HCT116 (cell line): ENCODE measurements around the gene WWOX. TPM values are rescaled to one million over a fixed set of nuclear protein-coding genes. Genes with fewer than 3 reads are reported as not detected.

Experiments
- ATAC-seq: fragments of 200-7000 bp; cut with Tn5 transposase; 2 replicates; pipeline ENCODE4 v1.9.1; 2020; ENCODE audit warnings: mild to moderate bottlenecking, moderate library complexity
- BruUV-seq: library from RNA; stranded (reverse); fragments of 400-500 nt; replicated peaks from 2 replicates; lab custom pipeline; 2021; lab: Mats Ljungman, UMichigan
- CTCF ChIA-PET: fragments of 300-600 bp; sonication (Branson Sonifier 250); formaldehyde crosslinking; loops from one replicate; lab custom pipeline; 2021; ENCODE audit warnings: antibody characterized with exemption; lab: Charles Lee
- POLR2A ChIA-PET: fragments of 300-600, 350-600 bp; sonication (Branson Sonifier 250); formaldehyde crosslinking; loops from one replicate; lab custom pipeline; 2021; ENCODE audit warnings: antibody characterized with exemption; lab: Charles Lee
- RAD21 ChIA-PET, 2 experiments: fragments of 300-600 bp; sonication (Branson Sonifier 250); formaldehyde crosslinking; loops; one replicate each; lab custom pipeline; 2023; ENCODE audit warnings: low total read pairs in 2 of 2; ENCODE audit not compliant: uncharacterized antibody in 2 of 2, unreplicated experiment in 2 of 2, low non-redundant PET in 1 of 2; lab: Charles Lee
- DNase-seq: peaks from one replicate; pipeline ENCODE4 v3.0.0-alpha.2; 2010; ENCODE audit warnings: low read depth, low spot score
- H2AFZ ChIP-seq: fragments of 200-600 bp; shearing (Covaris generic), sonication (generic); 2 replicates; pipeline ENCODE4 v1.6.1; 2017; ENCODE audit warnings: low read depth, mixed run types, mixed read lengths, antibody characterized with exemption, low read length; ENCODE audit not compliant: poor library complexity, severe bottlenecking
- H3K27ac ChIP-seq: 2 replicates; pipeline ENCODE4 v1.5.1; 2012; ENCODE audit warnings: low read depth, low read length
- H3K27me3 ChIP-seq: fragments of 200-600 bp; sonication (generic); 2 replicates; pipeline ENCODE4 v1.6.1; 2016; ENCODE audit warnings: mixed run types, low read length, mixed read lengths; ENCODE audit not compliant: insufficient read depth
- H3K36me3 ChIP-seq, 2 experiments: fragments of 200-500 bp in 1 of 2; fragments of 200-600 bp in 1 of 2; sonication (Bioruptor generic) in 1 of 2; sonication (generic) in 1 of 2; 2 replicates each; pipeline versions ENCODE4 v1.5.1 to v1.6.1; 2014 to 2016; ENCODE audit warnings: low read length in 2 of 2, inconsistent platforms in 1 of 2, mixed read lengths in 1 of 2, mixed run types in 1 of 2; ENCODE audit not compliant: insufficient read depth in 2 of 2, control insufficient read depth in 1 of 2
- H3K4me1 ChIP-seq, 2 experiments: fragments of 200-600 bp in 1 of 2; sonication (generic) in 1 of 2; 2 replicates each; pipeline versions ENCODE4 v1.5.1 to v1.6.1; 2012 to 2017; ENCODE audit warnings: low read length in 2 of 2, inconsistent platforms in 1 of 2, mild to moderate bottlenecking in 1 of 2, mixed read lengths in 1 of 2, mixed run types in 1 of 2, moderate library complexity in 1 of 2; ENCODE audit not compliant: insufficient read depth in 2 of 2, control insufficient read depth in 1 of 2
- H3K4me2 ChIP-seq: fragments of 200-600 bp; sonication (generic); 2 replicates; pipeline ENCODE4 v1.6.1; 2017; ENCODE audit warnings: mixed run types, low read length, mixed read lengths
- H3K4me3 ChIP-seq, 2 experiments: fragments of 200-600 bp in 1 of 2; sonication (generic) in 1 of 2; replicated peaks in 1 of 2; 2 replicates each; pipeline ENCODE4 v1.5.1; 2011 to 2016; ENCODE audit warnings: low read length in 2 of 2, control low read depth in 1 of 2, low read depth in 1 of 2, mild to moderate bottlenecking in 1 of 2, mixed read lengths in 1 of 2, mixed run types in 1 of 2
- H3K79me2 ChIP-seq: fragments of 200-600 bp; sonication (generic); 2 replicates; pipeline ENCODE4 v1.6.1; 2017; ENCODE audit warnings: mild to moderate bottlenecking, mixed run types, low read length, moderate library complexity, mixed read lengths; ENCODE audit not compliant: insufficient read depth
- H3K9ac ChIP-seq: fragments of 200-600 bp; sonication (generic); 2 replicates; pipeline ENCODE4 v1.6.1; 2016; ENCODE audit warnings: low read length, mixed read lengths
- H3K9me2 ChIP-seq: fragments of 200-600 bp; sonication (generic), shearing (Covaris generic); 2 replicates; pipeline ENCODE4 v1.6.1; 2017; ENCODE audit warnings: mixed run types, mild to moderate bottlenecking, moderate library complexity; ENCODE audit not compliant: insufficient read depth
- H3K9me3 ChIP-seq, 2 experiments: fragments of 200-500 bp in 1 of 2; fragments of 200-600 bp in 1 of 2; sonication (Bioruptor generic) in 1 of 2; sonication (generic) in 1 of 2; 2 replicates each; pipeline ENCODE4 v1.6.1; 2014 to 2017; ENCODE audit warnings: low read length in 2 of 2, mixed read lengths in 2 of 2, inconsistent platforms in 1 of 2, low read depth in 1 of 2, mild to moderate bottlenecking in 1 of 2, mixed run types in 1 of 2, moderate library complexity in 1 of 2; ENCODE audit not compliant: control insufficient read depth in 1 of 2, insufficient read depth in 1 of 2
- H4K20me1 ChIP-seq: fragments of 200-600 bp; sonication (generic), shearing (Covaris generic); 2 replicates; pipeline ENCODE4 v1.6.1; 2017; ENCODE audit warnings: mixed run types, mild to moderate bottlenecking, moderate library complexity; ENCODE audit not compliant: insufficient read depth
- CBX3 ChIP-seq: IDR thresholded peaks from 2 replicates; pipeline ENCODE4 v1.6.1; 2012; ENCODE audit warnings: low read depth
- CEBPB ChIP-seq: IDR thresholded peaks from 2 replicates; pipeline ENCODE4 v1.6.1; 2012; ENCODE audit warnings: low read depth
- EGR1 ChIP-seq: IDR thresholded peaks from 2 replicates; pipeline ENCODE4 v1.6.1; 2012; ENCODE audit warnings: low read depth
- EZH2 ChIP-seq: fragments of 200-600 bp; sonication (generic); IDR thresholded peaks from 2 replicates; pipeline ENCODE4 v1.6.1; 2017; ENCODE audit warnings: antibody characterized with exemption, mixed run types
- EZH2phosphoT487 ChIP-seq: fragments of 200-600 bp; IDR thresholded peaks from 2 replicates; pipeline ENCODE4 v1.6.1; 2018; ENCODE audit warnings: antibody characterized with exemption, borderline replicate concordance
- POLR2A ChIP-seq: IDR thresholded peaks from 2 replicates; pipeline ENCODE4 v1.7.0; 2011; ENCODE audit warnings: borderline replicate concordance; ENCODE audit not compliant: insufficient read depth, insufficient read length; ENCODE audit errors: extremely low read depth
- POLR2AphosphoS5 ChIP-seq: IDR thresholded peaks from 2 replicates; pipeline ENCODE4 v1.6.1; 2011; ENCODE audit warnings: mild to moderate bottlenecking, low read depth, low read length, moderate library complexity
- SIN3A ChIP-seq: IDR thresholded peaks from 2 replicates; pipeline ENCODE4 v1.6.1; 2012; ENCODE audit warnings: low read depth
- SP1 ChIP-seq: IDR thresholded peaks from 2 replicates; pipeline ENCODE4 v1.6.1; 2012; ENCODE audit warnings: low read depth
- SRF ChIP-seq: IDR thresholded peaks from 2 replicates; pipeline ENCODE4 v1.6.1; 2012; ENCODE audit warnings: low read depth
- TCF7L2 ChIP-seq: IDR thresholded peaks from 2 replicates; pipeline ENCODE4 v1.7.0; 2011; ENCODE audit warnings: borderline replicate concordance, inconsistent platforms; ENCODE audit not compliant: insufficient read depth, insufficient read length; ENCODE audit errors: extremely low read depth
- YY1 ChIP-seq: IDR thresholded peaks from 2 replicates; pipeline ENCODE4 v1.6.1; 2011; ENCODE audit warnings: low read length, low read depth, moderate library complexity, mild to moderate bottlenecking; ENCODE audit not compliant: insufficient replicate concordance; ENCODE audit errors: extremely low read depth
- ZFX ChIP-seq: fragments of 450-650 bp; IDR thresholded peaks from 2 replicates; pipeline ENCODE4 v1.6.1; 2017
- ZNF274 ChIP-seq: fragments of 200-500 bp; sonication (Bioruptor generic); IDR thresholded peaks from 2 replicates; pipeline ENCODE4 v1.6.1; 2014; ENCODE audit warnings: mild to moderate bottlenecking, low read depth, low read length, inconsistent platforms
- intact Hi-C: fragments of 100-400 bp; cut with micrococcal nuclease; formaldehyde crosslinking; loops from 2 replicates; pipeline ENCODE4 v1.10.0; 2022
- total RNA-seq: library from RNA; stranded (reverse); gene quantifications from one replicate; pipeline ENCODE4 v1.2.1, GENCODE V29; 2021; ENCODE audit not compliant: unreplicated experiment
- TF ChIP-seq, protein P1 (sequence below): IDR thresholded peaks from 2 replicates; pipeline ENCODE4 v1.6.1; 2012
- TF ChIP-seq, protein P2 (sequence below): IDR thresholded peaks from 2 replicates; pipeline ENCODE4 v1.6.1; 2011; ENCODE audit warnings: mild to moderate bottlenecking, low read length, moderate library complexity; ENCODE audit not compliant: insufficient replicate concordance; ENCODE audit errors: extremely low read depth
- TF ChIP-seq, protein P3 (sequence below): IDR thresholded peaks from 2 replicates; pipeline ENCODE4 v1.6.1; 2012; ENCODE audit warnings: low read depth
- TF ChIP-seq, protein P4 (sequence below), 3 experiments: fragments of 200-600 bp in 1 of 3; sonication (generic) in 1 of 3; IDR thresholded peaks in 2 of 3; conservative IDR thresholded peaks in 1 of 3; 2 replicates each; pipeline ENCODE4 v1.5.1; 2012 to 2017; ENCODE audit warnings: low read depth in 2 of 3, low read length in 2 of 3, antibody characterized with exemption in 1 of 3, borderline replicate concordance in 1 of 3, control low read depth in 1 of 3, mild to moderate bottlenecking in 1 of 3, mixed read lengths in 1 of 3, mixed run types in 1 of 3, moderate library complexity in 1 of 3; ENCODE audit not compliant: insufficient read depth in 1 of 3
- TF ChIP-seq, protein P5 (sequence below): IDR thresholded peaks from 2 replicates; pipeline ENCODE4 v1.6.1; 2012

WWOX gene
- total RNA-seq, 1 experiment from 2014 or later: 13.7 TPM

DNA sequence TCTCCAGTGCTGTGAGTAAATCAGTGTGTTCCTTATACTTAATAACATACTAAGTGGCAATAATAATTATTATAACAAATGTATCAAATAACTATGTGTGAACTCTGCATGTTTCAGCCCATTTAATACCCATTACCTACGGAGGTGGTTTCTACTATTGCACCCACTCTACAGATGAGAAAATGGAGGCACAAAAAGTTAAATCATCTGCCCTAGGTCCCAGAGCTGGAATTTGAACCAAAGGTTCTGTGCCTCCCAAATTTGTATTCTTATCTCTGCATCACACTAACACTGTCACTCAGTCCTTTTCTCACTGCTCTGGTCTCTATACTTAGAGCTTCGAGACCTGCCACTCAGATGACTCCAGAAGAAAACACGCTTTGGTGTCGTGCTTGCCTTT is 1084.1 kb downstream of the WWOX start:
- no peaks in the 10 kb centered on the region for H3K4me1 ChIP-seq
- no peak for TF ChIP-seq EZH2phosphoT487
- TF ChIP-seq POLR2AphosphoS5: no peak
- TF ChIP-seq POLR2A: no peak
- no peak for TF ChIP-seq YY1
- TF ChIP-seq, protein P1, sequence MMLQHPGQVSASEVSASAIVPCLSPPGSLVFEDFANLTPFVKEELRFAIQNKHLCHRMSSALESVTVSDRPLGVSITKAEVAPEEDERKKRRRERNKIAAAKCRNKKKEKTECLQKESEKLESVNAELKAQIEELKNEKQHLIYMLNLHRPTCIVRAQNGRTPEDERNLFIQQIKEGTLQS: no peak
- TF ChIP-seq, protein P2, sequence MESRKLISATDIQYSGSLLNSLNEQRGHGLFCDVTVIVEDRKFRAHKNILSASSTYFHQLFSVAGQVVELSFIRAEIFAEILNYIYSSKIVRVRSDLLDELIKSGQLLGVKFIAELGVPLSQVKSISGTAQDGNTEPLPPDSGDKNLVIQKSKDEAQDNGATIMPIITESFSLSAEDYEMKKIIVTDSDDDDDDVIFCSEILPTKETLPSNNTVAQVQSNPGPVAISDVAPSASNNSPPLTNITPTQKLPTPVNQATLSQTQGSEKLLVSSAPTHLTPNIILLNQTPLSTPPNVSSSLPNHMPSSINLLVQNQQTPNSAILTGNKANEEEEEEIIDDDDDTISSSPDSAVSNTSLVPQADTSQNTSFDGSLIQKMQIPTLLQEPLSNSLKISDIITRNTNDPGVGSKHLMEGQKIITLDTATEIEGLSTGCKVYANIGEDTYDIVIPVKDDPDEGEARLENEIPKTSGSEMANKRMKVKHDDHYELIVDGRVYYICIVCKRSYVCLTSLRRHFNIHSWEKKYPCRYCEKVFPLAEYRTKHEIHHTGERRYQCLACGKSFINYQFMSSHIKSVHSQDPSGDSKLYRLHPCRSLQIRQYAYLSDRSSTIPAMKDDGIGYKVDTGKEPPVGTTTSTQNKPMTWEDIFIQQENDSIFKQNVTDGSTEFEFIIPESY: no peak
- TF ChIP-seq, protein P3, sequence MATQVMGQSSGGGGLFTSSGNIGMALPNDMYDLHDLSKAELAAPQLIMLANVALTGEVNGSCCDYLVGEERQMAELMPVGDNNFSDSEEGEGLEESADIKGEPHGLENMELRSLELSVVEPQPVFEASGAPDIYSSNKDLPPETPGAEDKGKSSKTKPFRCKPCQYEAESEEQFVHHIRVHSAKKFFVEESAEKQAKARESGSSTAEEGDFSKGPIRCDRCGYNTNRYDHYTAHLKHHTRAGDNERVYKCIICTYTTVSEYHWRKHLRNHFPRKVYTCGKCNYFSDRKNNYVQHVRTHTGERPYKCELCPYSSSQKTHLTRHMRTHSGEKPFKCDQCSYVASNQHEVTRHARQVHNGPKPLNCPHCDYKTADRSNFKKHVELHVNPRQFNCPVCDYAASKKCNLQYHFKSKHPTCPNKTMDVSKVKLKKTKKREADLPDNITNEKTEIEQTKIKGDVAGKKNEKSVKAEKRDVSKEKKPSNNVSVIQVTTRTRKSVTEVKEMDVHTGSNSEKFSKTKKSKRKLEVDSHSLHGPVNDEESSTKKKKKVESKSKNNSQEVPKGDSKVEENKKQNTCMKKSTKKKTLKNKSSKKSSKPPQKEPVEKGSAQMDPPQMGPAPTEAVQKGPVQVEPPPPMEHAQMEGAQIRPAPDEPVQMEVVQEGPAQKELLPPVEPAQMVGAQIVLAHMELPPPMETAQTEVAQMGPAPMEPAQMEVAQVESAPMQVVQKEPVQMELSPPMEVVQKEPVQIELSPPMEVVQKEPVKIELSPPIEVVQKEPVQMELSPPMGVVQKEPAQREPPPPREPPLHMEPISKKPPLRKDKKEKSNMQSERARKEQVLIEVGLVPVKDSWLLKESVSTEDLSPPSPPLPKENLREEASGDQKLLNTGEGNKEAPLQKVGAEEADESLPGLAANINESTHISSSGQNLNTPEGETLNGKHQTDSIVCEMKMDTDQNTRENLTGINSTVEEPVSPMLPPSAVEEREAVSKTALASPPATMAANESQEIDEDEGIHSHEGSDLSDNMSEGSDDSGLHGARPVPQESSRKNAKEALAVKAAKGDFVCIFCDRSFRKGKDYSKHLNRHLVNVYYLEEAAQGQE: no peak
- no peak for TF ChIP-seq TCF7L2
- TF ChIP-seq SRF: no peak
- TF ChIP-seq CBX3: no peak
- TF ChIP-seq CEBPB: no peak
- TF ChIP-seq EGR1: no peak
- TF ChIP-seq SIN3A: no peak
- TF ChIP-seq SP1: no peak
- TF ChIP-seq, protein P4, sequence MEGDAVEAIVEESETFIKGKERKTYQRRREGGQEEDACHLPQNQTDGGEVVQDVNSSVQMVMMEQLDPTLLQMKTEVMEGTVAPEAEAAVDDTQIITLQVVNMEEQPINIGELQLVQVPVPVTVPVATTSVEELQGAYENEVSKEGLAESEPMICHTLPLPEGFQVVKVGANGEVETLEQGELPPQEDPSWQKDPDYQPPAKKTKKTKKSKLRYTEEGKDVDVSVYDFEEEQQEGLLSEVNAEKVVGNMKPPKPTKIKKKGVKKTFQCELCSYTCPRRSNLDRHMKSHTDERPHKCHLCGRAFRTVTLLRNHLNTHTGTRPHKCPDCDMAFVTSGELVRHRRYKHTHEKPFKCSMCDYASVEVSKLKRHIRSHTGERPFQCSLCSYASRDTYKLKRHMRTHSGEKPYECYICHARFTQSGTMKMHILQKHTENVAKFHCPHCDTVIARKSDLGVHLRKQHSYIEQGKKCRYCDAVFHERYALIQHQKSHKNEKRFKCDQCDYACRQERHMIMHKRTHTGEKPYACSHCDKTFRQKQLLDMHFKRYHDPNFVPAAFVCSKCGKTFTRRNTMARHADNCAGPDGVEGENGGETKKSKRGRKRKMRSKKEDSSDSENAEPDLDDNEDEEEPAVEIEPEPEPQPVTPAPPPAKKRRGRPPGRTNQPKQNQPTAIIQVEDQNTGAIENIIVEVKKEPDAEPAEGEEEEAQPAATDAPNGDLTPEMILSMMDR (IDR thresholded peaks at IDR 0.05 in 2 of 3, conservative IDR thresholded peaks at IDR 0.05 in 1 of 3; ENCODE audit: borderline replicate concordance in 1 of 3, insufficient read depth in 1 of 3, low read depth in 2 of 3, low read length in 2 of 3): no peak
- TF ChIP-seq EZH2: no peak
- TF ChIP-seq, protein P5, sequence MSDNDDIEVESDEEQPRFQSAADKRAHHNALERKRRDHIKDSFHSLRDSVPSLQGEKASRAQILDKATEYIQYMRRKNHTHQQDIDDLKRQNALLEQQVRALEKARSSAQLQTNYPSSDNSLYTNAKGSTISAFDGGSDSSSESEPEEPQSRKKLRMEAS: no peak
- TF ChIP-seq ZFX: no peak
- no peak for TF ChIP-seq ZNF274
- H3K4me2 ChIP-seq: no peak overlapping the region
- no peaks in the 10 kb centered on the region for H3K9me2 ChIP-seq
- intact Hi-C loops: no loop called here
- no peaks in the 10 kb centered on the region for H3K79me2 ChIP-seq
- no peak overlapping the region for H3K4me3 ChIP-seq
- no TSS peak for BruUV-seq
- RAD21 ChIA-PET: no interaction called here
- no peaks in the 10 kb centered on the region for H4K20me1 ChIP-seq
- H3K27ac ChIP-seq: no peak overlapping the region
- H3K9me3 ChIP-seq: peaks cover 20 to 21% of the 10 kb centered on the region in 2 experiments; a peak in 2 of 4 replicates
- no peaks in the 10 kb centered on the region for H3K36me3 ChIP-seq
- DNase-seq: no peak
- ATAC-seq: no peak
- H3K9ac ChIP-seq: no peak overlapping the region
- no peak overlapping the region for H2AFZ ChIP-seq
- POLR2A ChIA-PET: no interaction called here
- CTCF ChIA-PET: no interaction called here
- H3K27me3 ChIP-seq: no peaks in the 10 kb centered on the region
